GM19023 (cell line): ENCODE data around the gene CHTOP.

ENCODE experiments used
- ATAC-seq: cut with Tn5 transposase; IDR thresholded peaks from one replicate; pipeline ENCODE4 v1.9.1; 2021; ENCODE audit warnings: mild to moderate bottlenecking, moderate library complexity; ENCODE audit not compliant: unreplicated experiment

The CHTOP gene

DNA sequence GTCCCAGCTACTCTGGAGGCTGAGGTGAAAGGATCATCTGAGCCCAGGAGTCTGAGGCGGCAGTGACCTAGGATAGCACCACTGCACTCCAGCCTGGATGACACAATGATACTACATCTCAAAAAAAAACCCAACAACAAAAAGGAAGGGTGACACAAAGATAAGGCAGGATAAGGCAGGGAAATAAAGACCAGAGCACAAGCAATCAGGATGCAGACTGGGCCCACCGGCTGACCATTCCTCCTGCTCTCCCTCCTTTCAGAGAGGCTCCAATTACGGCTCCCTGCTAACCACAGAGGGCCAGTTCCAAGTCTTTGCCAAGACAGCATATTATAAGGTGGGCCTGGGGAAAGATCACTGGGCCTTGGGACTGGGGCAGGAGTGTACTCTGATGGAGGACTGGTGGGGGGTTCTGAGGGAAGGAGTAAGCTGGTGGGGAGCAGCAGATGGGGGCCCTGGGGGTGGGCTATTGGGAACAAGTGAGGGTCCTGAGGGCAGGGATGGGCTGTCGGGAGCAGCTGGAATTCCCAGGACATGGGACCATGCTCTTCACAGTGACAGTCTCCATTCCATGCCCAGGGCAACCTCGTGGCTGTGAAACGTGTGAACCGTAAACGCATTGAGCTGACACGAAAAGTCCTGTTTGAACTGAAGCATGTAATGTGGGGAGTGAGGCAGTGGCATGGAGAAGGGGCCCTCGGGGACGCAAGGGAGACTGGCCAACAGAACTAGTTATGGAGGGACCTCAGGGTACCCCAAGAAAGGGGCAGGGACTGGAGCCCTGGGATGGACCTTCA lies 51.9 kb downstream of the CHTOP start:
- no peak for ATAC-seq

DNA sequence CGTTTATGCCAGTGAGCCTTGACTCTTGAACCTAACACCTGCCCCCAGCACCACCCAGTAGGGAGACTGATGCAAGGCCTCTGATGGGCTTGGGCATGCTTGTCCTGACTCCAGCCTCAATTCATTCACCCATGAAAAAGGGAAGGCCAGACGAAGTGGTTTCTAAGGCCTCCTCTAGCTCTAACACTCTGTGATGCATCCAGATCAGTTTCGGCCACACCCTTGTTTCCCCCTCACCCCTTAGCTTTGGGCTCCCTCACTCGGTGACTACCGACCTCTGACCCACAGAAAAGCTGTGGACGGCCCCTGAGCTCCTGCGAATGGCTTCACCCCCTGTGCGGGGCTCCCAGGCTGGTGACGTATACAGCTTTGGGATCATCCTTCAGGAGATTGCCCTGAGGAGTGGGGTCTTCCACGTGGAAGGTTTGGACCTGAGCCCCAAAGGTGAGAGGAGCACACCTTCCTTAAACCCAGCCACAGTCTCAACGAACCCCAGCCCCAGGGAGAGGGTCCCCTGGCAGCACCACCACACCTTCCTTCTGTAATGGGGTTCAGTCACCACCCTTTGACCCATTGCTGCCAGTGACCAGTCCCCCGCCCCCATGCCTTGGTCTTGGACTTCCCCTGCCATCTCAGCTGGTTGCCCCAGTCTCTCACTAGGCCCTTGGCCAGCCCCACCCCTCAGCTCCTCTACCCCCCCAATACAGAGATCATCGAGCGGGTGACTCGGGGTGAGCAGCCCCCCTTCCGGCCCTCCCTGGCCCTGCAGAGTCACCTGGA lies 53.7 kb downstream of the CHTOP start:
- no peak for ATAC-seq

DNA sequence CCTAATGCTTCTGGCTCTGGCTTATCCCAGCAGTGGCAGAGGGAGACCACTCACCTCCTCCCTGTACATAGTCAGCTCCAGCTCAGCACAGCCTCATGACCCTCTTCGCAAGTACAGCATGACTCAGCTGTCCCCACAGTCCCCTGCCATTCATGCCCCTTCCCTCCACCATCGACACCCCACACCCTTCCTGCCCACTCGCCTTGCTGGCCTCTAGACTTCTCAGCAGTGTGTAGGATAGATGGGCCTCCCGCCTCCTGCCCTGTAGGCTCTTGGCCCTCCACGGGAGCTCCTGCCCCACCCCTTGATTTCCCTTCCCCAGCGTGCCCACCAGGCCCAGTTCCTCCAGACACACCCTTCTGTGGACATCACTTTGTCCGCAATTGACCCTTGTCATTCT lies 54.4 kb downstream of the CHTOP start:
- no peak for ATAC-seq

DNA sequence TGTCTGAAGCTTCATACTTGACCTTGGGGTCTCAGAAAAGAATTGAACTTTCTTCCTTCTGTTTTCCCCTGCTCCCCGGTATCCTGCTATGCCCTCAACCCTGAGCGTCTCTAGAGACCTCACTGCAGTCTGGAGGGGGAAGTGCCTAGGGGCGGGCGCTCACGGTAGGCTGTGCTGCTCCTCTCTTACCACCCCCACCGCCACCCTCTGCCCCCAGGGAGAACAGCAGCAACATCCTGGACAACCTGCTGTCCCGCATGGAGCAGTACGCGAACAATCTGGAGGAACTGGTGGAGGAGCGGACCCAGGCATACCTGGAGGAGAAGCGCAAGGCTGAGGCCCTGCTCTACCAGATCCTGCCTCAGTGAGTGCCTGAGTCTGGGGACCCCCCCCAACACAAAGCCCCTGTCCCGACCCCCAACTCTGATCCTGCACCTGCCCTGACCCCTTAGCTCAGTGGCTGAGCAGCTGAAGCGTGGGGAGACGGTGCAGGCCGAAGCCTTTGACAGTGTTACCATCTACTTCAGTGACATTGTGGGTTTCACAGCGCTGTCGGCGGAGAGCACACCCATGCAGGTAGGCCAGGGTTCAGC lies 55.0 kb downstream of the CHTOP start:
- ATAC-seq = no peak

DNA sequence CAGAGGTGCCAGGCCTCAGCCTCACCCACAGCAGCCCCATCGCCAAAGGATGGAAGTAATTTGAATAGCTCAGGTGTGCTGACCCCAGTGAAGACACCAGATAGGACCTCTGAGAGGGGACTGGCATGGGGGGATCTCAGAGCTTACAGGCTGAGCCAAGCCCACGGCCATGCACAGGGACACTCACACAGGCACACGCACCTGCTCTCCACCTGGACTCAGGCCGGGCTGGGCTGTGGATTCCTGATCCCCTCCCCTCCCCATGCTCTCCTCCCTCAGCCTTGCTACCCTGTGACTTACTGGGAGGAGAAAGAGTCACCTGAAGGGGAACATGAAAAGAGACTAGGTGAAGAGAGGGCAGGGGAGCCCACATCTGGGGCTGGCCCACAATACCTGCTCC lies 59.6 kb downstream of the CHTOP start:
- ATAC-seq = no peak
